ENCODE results near the gene CHD2.

- no peak for TF ChIP-seq CTCF (IDR thresholded peaks at IDR 0.05; ENCODE audit: low read length)
- no peak for TF ChIP-seq EZH2 (IDR thresholded peaks at IDR 0.05; ENCODE audit: borderline replicate concordance, low read length)
These were observed 79.0 kb downstream of the CHD2 start for GRCh38 chr15:92979011-92979701.

All from OCI-LY1 (cell line).